Liver (tissue), 9 donors: ENCODE results near the gene SLC16A14. TPM values are rescaled to one million over a fixed set of nuclear protein-coding genes. Genes with fewer than 3 reads are reported as not detected.
A peak's percentile ranks its signal among the peaks of the same experiment; 100 is the strongest.

Experiments
- DNase-seq: peaks from one replicate; pipeline ENCODE4 v3.0.0-alpha.2; 2017; ENCODE audit warnings: low spot score
- H3K27ac ChIP-seq, 2 donors: one replicate each; pipeline ENCODE4 v1.7.0; 2013; ENCODE audit warnings: inconsistent platforms in 2 of 2, low read length in 2 of 2, control low read depth in 1 of 2, low read depth in 1 of 2, mild to moderate bottlenecking in 1 of 2
- H3K27me3 ChIP-seq, 4 donors: one replicate each; pipeline versions ENCODE4 v1.6.1 to v1.7.0; 2013; ENCODE audit warnings: low read length in 3 of 4, inconsistent platforms in 1 of 4, mild to moderate bottlenecking in 1 of 4, moderate library complexity in 1 of 4; ENCODE audit not compliant: control insufficient read depth in 4 of 4, insufficient read depth in 4 of 4
- H3K36me3 ChIP-seq, 4 donors: one replicate each; pipeline versions ENCODE4 v1.6.1 to v1.7.0; 2013; ENCODE audit warnings: low read length in 3 of 4, mild to moderate bottlenecking in 3 of 4, low read depth in 1 of 4, moderate library complexity in 1 of 4; ENCODE audit not compliant: control insufficient read depth in 4 of 4, insufficient read depth in 3 of 4
- H3K4me1 ChIP-seq, 4 donors: one replicate each; pipeline versions ENCODE4 v1.6.1 to v1.7.0; 2013; ENCODE audit warnings: low read length in 3 of 4, mild to moderate bottlenecking in 3 of 4, moderate library complexity in 1 of 4; ENCODE audit not compliant: control insufficient read depth in 4 of 4, insufficient read depth in 4 of 4
- H3K4me3 ChIP-seq, 3 donors: one replicate each; pipeline versions ENCODE4 v1.6.1 to v1.7.0; 2013; ENCODE audit warnings: low read length in 3 of 3, control low read depth in 1 of 3, low read depth in 1 of 3, mild to moderate bottlenecking in 1 of 3
- H3K9ac ChIP-seq, 2 donors: one replicate each; pipeline ENCODE4 v1.7.0; 2013; ENCODE audit warnings: low read length in 2 of 2, mild to moderate bottlenecking in 2 of 2, moderate library complexity in 2 of 2, control low read depth in 1 of 2, low read depth in 1 of 2
- H3K9me3 ChIP-seq, 4 donors: one replicate each; pipeline versions ENCODE4 v1.6.1 to v1.7.0; 2013; ENCODE audit warnings: low read length in 3 of 4; ENCODE audit not compliant: control insufficient read depth in 4 of 4
- EGR1 ChIP-seq, 2 donors: IDR thresholded peaks; 2 replicates each; pipeline ENCODE4 v1.6.1; 2016 to 2018; ENCODE audit warnings: antibody characterized with exemption in 2 of 2, low read depth in 2 of 2
- FOXA1 ChIP-seq: IDR thresholded peaks from 2 replicates; pipeline ENCODE4 v1.6.1; 2016; ENCODE audit warnings: antibody characterized with exemption
- FOXA2 ChIP-seq: IDR thresholded peaks from 2 replicates; pipeline ENCODE4 v1.6.1; 2016; ENCODE audit warnings: antibody characterized with exemption
- GABPA ChIP-seq, 2 donors: IDR thresholded peaks in 1 of 2; conservative IDR thresholded peaks in 1 of 2; 2 replicates each; pipeline ENCODE4 v1.6.1; 2016; ENCODE audit warnings: antibody characterized with exemption in 2 of 2, mild to moderate bottlenecking in 1 of 2, moderate library complexity in 1 of 2
- HNF4A ChIP-seq, 2 donors: conservative IDR thresholded peaks; 2 replicates each; pipeline ENCODE4 v1.6.1; 2016; ENCODE audit warnings: antibody characterized with exemption in 2 of 2, mild to moderate bottlenecking in 2 of 2
- HNF4G ChIP-seq: IDR thresholded peaks from 2 replicates; pipeline ENCODE4 v1.6.1; 2016; ENCODE audit warnings: antibody characterized with exemption
- JUND ChIP-seq, 2 donors: IDR thresholded peaks; 2 replicates each; pipeline ENCODE4 v1.6.1; 2016; ENCODE audit warnings: antibody characterized with exemption in 2 of 2
- NR2F2 ChIP-seq: IDR thresholded peaks from 2 replicates; pipeline ENCODE4 v1.6.1; 2016; ENCODE audit warnings: antibody characterized with exemption
- RAD21 ChIP-seq, 2 donors: IDR thresholded peaks; 2 replicates each; pipeline ENCODE4 v1.6.1; 2016; ENCODE audit warnings: antibody characterized with exemption in 2 of 2, mild to moderate bottlenecking in 2 of 2
- RXRA ChIP-seq, 2 donors: IDR thresholded peaks; 2 replicates each; pipeline ENCODE4 v1.6.1; 2017 to 2018; ENCODE audit warnings: antibody characterized with exemption in 2 of 2, mild to moderate bottlenecking in 1 of 2
- SP1 ChIP-seq: IDR thresholded peaks from 2 replicates; pipeline ENCODE4 v1.6.1; 2018; ENCODE audit warnings: antibody characterized with exemption, mild to moderate bottlenecking
- YY1 ChIP-seq: IDR thresholded peaks from 2 replicates; pipeline ENCODE4 v1.6.1; 2016; ENCODE audit warnings: antibody characterized with exemption, mild to moderate bottlenecking
- WGBS: extraction: QIAGEN DNeasy Blood & Tissue Kit; methylation state at CpG from one replicate; pipeline ENCODE4 v1.1.7; 2013; 5-methylcytosine and 5-hydroxymethylcytosine counted together
- polyA plus RNA-seq, 2 donors: library from polyadenylated mRNA; stranded (reverse) in 1 of 2; unstranded in 1 of 2; fragments of 200-250 nt in 1 of 2; fragments of >200 nt in 1 of 2; fragmentation: Nextera tagmentation in 1 of 2; extraction: Ambion mirVana in 1 of 2; gene quantifications; one replicate each; pipeline versions ENCODE4 v1.2.1 to v1.2.3, GENCODE V29; 2013 to 2015
- total RNA-seq, 2 donors: library from RNA; depleted of rRNA; stranded (reverse); fragments of >200 nt; gene quantifications; one replicate each; pipeline ENCODE4 v1.2.3, GENCODE V29; 2014
- TF ChIP-seq, protein P1 (sequence below): IDR thresholded peaks from 2 replicates; pipeline ENCODE4 v1.6.1; 2016; ENCODE audit warnings: antibody characterized with exemption
- TF ChIP-seq, protein P2 (sequence below): fragments of 150-350 bp; IDR thresholded peaks from 2 replicates; pipeline ENCODE4 v1.5.1; 2017; ENCODE audit warnings: improper control_type of control experiment, low read depth, low read length; ENCODE audit not compliant: missing input control
- TF ChIP-seq, protein P3 (sequence below): IDR thresholded peaks from 2 replicates; pipeline ENCODE4 v1.6.1; 2016; ENCODE audit warnings: antibody characterized with exemption
- TF ChIP-seq, protein P4 (sequence below): IDR thresholded peaks from 2 replicates; pipeline ENCODE4 v1.6.1; 2016; ENCODE audit warnings: antibody characterized with exemption
- donor health status: healthy.
- donor health status: healthy.
- donor health status: healthy.
- donor health status: healthy.
- donor health status: healthy.

Gene SLC16A14
- total and polyA plus RNA-seq, 4 donors: 0.28 to 3.7 (median 1.1) TPM

DNA sequence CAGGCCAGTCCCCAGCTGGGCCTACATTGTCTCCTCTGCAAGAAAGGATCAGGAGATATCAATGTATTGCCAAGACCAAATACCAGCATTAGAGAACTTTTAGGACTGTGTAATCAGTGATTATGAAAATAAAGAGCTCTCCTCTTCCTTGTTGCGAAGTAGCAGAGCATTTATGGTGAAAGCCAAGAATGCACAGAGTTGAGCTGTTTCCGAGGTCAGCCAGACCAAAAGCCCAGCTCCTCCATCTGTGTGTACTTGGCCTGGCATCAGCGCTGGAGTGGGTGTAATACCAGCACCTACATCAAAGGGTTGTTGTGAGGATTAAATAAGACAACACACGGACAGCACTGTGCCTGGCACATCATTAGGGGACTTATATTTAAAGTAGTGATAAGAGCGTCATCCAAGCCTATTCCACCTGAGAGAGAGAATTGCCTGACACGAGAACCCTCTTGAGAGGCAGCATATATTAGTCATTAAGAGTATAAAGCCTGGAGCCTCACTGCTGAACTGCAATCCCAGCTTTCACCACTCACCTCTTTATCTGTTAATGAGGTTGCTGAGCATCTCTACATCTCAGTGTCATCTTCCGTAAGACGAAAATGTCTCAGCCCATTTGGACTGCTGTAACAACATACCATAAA is 7.4 kb upstream of the SLC16A14 start:
- Histone ChIP-seq H3K27me3 (no peaks in the 10 kb centered on the region), H3K9me3 (no peaks in the 10 kb centered on the region), H3K4me3 (no peak overlapping the region), H3K36me3 (no peaks in the 10 kb centered on the region), H3K4me1 (peaks cover 0 to 35% (median 19%) of the 10 kb centered on the region in 4 donors), H3K9ac (no peak overlapping the region), H3K27ac (no peak overlapping the region)
- WGBS: 84% methylated on average over 8 of the region's 8 CpGs
- DNase-seq: no peak
- TF ChIP-seq, protein P1, sequence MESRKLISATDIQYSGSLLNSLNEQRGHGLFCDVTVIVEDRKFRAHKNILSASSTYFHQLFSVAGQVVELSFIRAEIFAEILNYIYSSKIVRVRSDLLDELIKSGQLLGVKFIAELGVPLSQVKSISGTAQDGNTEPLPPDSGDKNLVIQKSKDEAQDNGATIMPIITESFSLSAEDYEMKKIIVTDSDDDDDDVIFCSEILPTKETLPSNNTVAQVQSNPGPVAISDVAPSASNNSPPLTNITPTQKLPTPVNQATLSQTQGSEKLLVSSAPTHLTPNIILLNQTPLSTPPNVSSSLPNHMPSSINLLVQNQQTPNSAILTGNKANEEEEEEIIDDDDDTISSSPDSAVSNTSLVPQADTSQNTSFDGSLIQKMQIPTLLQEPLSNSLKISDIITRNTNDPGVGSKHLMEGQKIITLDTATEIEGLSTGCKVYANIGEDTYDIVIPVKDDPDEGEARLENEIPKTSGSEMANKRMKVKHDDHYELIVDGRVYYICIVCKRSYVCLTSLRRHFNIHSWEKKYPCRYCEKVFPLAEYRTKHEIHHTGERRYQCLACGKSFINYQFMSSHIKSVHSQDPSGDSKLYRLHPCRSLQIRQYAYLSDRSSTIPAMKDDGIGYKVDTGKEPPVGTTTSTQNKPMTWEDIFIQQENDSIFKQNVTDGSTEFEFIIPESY: no peak
- TF ChIP-seq, protein P2, sequence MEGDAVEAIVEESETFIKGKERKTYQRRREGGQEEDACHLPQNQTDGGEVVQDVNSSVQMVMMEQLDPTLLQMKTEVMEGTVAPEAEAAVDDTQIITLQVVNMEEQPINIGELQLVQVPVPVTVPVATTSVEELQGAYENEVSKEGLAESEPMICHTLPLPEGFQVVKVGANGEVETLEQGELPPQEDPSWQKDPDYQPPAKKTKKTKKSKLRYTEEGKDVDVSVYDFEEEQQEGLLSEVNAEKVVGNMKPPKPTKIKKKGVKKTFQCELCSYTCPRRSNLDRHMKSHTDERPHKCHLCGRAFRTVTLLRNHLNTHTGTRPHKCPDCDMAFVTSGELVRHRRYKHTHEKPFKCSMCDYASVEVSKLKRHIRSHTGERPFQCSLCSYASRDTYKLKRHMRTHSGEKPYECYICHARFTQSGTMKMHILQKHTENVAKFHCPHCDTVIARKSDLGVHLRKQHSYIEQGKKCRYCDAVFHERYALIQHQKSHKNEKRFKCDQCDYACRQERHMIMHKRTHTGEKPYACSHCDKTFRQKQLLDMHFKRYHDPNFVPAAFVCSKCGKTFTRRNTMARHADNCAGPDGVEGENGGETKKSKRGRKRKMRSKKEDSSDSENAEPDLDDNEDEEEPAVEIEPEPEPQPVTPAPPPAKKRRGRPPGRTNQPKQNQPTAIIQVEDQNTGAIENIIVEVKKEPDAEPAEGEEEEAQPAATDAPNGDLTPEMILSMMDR: no peak
- no peak for TF ChIP-seq EGR1 (IDR thresholded peaks at IDR 0.05; ENCODE audit: low read depth in 2 of 2)
- TF ChIP-seq GABPA (IDR thresholded peaks at IDR 0.05 in 1 of 2, conservative IDR thresholded peaks at IDR 0.05 in 1 of 2): no peak
- TF ChIP-seq, protein P3, sequence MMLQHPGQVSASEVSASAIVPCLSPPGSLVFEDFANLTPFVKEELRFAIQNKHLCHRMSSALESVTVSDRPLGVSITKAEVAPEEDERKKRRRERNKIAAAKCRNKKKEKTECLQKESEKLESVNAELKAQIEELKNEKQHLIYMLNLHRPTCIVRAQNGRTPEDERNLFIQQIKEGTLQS: no peak
- no peak for TF ChIP-seq FOXA2
- TF ChIP-seq, protein P4, sequence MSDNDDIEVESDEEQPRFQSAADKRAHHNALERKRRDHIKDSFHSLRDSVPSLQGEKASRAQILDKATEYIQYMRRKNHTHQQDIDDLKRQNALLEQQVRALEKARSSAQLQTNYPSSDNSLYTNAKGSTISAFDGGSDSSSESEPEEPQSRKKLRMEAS: no peak
- TF ChIP-seq NR2F2: no peak
- no peak for TF ChIP-seq RAD21 (IDR thresholded peaks at IDR 0.05)
- no peak for TF ChIP-seq HNF4G
- no peak for TF ChIP-seq JUND (IDR thresholded peaks at IDR 0.05)
- TF ChIP-seq RXRA (IDR thresholded peaks at IDR 0.05): no peak

DNA sequence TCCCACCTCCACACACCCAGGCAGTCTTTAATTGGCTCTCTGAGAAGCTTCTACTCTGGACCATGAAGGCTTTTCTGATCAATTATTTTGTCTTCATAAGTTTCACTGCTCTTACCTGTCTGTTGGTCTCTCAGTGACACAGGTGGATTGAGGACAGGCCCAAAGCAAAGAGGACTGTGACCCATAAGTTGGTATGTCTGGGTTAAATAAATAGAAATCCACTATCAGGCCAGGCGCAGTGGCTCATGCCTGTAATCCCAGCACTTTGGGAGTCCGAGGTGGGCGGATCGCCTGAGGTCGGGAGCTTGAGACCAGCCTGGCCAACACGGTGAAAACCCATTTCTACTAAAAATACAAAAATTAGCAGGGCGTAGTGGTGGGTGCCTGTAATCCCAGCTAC is 2.7 kb upstream of the SLC16A14 start:
- Histone ChIP-seq H3K9me3 (no peaks in the 10 kb centered on the region), H3K9ac (peak overlapping the region in 1 of 2 donors; percentile 14), H3K27me3 (no peaks in the 10 kb centered on the region), H3K4me3 (no peak overlapping the region), H3K27ac (peak overlapping the region; percentile 20 to 39), H3K4me1 (peaks cover 2 to 60% (median 32%) of the 10 kb centered on the region in 4 donors), H3K36me3 (no peaks in the 10 kb centered on the region)
- 46% methylated on average over 7 of the region's 7 CpGs for WGBS
- peak; percentile 72 to 79 for TF ChIP-seq HNF4A (conservative IDR thresholded peaks at IDR 0.05)
- peak; percentile 33 for TF ChIP-seq FOXA2
- no peak for TF ChIP-seq FOXA1
- no peak for TF ChIP-seq JUND (IDR thresholded peaks at IDR 0.05)
- TF ChIP-seq, protein P3: no peak
- TF ChIP-seq SP1: peak; percentile 78
- TF ChIP-seq YY1: peak; percentile 28
- peak; percentile 87 for TF ChIP-seq RXRA (IDR thresholded peaks at IDR 0.05)
- TF ChIP-seq HNF4G: peak; percentile 22
- no peak for TF ChIP-seq RAD21 (IDR thresholded peaks at IDR 0.05)
- DNase-seq: no peak
